Thymus (tissue), 11 donors: ENCODE measurements around the gene BRD7. TPM values are rescaled to one million over a fixed set of nuclear protein-coding genes. Genes with fewer than 3 reads are reported as not detected.
"Not testable (repeated sequence)": the region's sequence is repeated elsewhere in the genome, so short reads cannot be mapped to it uniquely, and the experiment has no call there.

Experiments
- DNase-seq, 9 donors: peaks; one replicate each; pipeline ENCODE4 v3.0.0-alpha.2; 2013; ENCODE audit warnings: low spot score in 9 of 9, low read depth in 6 of 9, missing footprints in 1 of 9
- H3K27ac ChIP-seq, 2 donors: one replicate each; pipeline ENCODE4 v1.5.1; 2013; ENCODE audit warnings: control low read depth in 1 of 2, low read depth in 1 of 2, low read length in 1 of 2, mild to moderate bottlenecking in 1 of 2, moderate library complexity in 1 of 2
- H3K27me3 ChIP-seq, 2 donors: one replicate each; pipeline ENCODE4 v1.5.1; 2013; ENCODE audit warnings: low read length in 1 of 2; ENCODE audit not compliant: control insufficient read depth in 2 of 2, insufficient read depth in 1 of 2
- H3K36me3 ChIP-seq, 2 donors: one replicate each; pipeline ENCODE4 v1.5.1; 2013; ENCODE audit warnings: low read length in 1 of 2, mild to moderate bottlenecking in 1 of 2, moderate library complexity in 1 of 2; ENCODE audit not compliant: control insufficient read depth in 2 of 2, insufficient read depth in 2 of 2
- H3K4me1 ChIP-seq, 2 donors: one replicate each; pipeline ENCODE4 v1.5.1; 2013; ENCODE audit warnings: low read length in 2 of 2; ENCODE audit not compliant: control insufficient read depth in 2 of 2, insufficient read depth in 2 of 2
- H3K4me3 ChIP-seq, 2 donors: one replicate each; pipeline ENCODE4 v1.5.1; 2013; ENCODE audit warnings: low read length in 2 of 2, control low read depth in 1 of 2, mild to moderate bottlenecking in 1 of 2
- H3K9me3 ChIP-seq, 2 donors: one replicate each; pipeline ENCODE4 v1.5.1; 2013; ENCODE audit warnings: low read length in 1 of 2, mild to moderate bottlenecking in 1 of 2; ENCODE audit not compliant: control insufficient read depth in 2 of 2, insufficient read depth in 1 of 2
- WGBS: extraction: QIAGEN DNeasy Blood & Tissue Kit; methylation state at CpG from one replicate; pipeline ENCODE4 v1.1.7; 2013; 5-methylcytosine and 5-hydroxymethylcytosine counted together
- polyA plus RNA-seq: library from polyadenylated mRNA; stranded (reverse); fragments of 200-250 nt; gene quantifications from one replicate; pipeline ENCODE4 v1.2.3, GENCODE V29; 2013
- total RNA-seq: library from RNA; stranded (reverse); fragments of 120-200 nt; gene quantifications from one replicate; pipeline ENCODE4 v1.2.4, GENCODE V29; 2013
- donor health status: healthy.

Gene BRD7
- total and polyA plus RNA-seq, 2 donors, result 58.8 to 88.3 TPM

- Histone ChIP-seq H3K27me3 (no peaks in the 10 kb centered on the region), H3K9me3 (no peaks in the 10 kb centered on the region), H3K36me3 (peaks cover 11 to 37% of the 10 kb centered on the region in 2 donors), H3K4me1 (no peaks in the 10 kb centered on the region), H3K27ac (no peak overlapping the region), H3K4me3 (no peak overlapping the region)
- WGBS, result 99% methylated on average over 2 of the region's 2 CpGs
- no peak for DNase-seq
Observed at GRCh38 chr16:50351952-50352351, 16.8 kb downstream of the BRD7 start.

GRCh38 chr16:50351116-50351515, 17.7 kb downstream of the BRD7 start:
- DNase-seq, result no peak
- H3K4me1 ChIP-seq, result no peaks in the 10 kb centered on the region
- WGBS, result 98% methylated on average over 5 of the region's 5 CpGs
- H3K4me3 ChIP-seq, result no peak overlapping the region
- H3K9me3 ChIP-seq, result no peaks in the 10 kb centered on the region
- no peak overlapping the region for H3K27ac ChIP-seq
- H3K36me3 ChIP-seq, result peaks cover 11 to 34% of the 10 kb centered on the region in 2 donors
- no peaks in the 10 kb centered on the region for H3K27me3 ChIP-seq

GRCh38 chr16:50345210-50345609, 23.6 kb downstream of the BRD7 start:
- not testable (repeated sequence) for H3K27me3 ChIP-seq, H3K4me1 ChIP-seq, H3K9me3 ChIP-seq, H3K27ac ChIP-seq, DNase-seq, H3K4me3 ChIP-seq
- 100% methylated on average over 2 of the region's 2 CpGs for WGBS
- peaks cover 16 to 20% of the 10 kb centered on the region in 2 donors for H3K36me3 ChIP-seq

GRCh38 chr16:50343566-50343965, 25.2 kb downstream of the BRD7 start:
- not testable (repeated sequence) for H3K4me3 ChIP-seq, H3K27ac ChIP-seq, DNase-seq, H3K27me3 ChIP-seq, H3K4me1 ChIP-seq, H3K9me3 ChIP-seq
- 94% methylated on average over 8 of the region's 8 CpGs for whole genome bisulfite sequencing
- peaks cover 22 to 26% of the 10 kb centered on the region in 2 donors for H3K36me3 ChIP-seq

- Histone ChIP-seq H3K27me3 (no peaks in the 10 kb centered on the region), H3K4me1 (no peaks in the 10 kb centered on the region), H3K9me3 (no peaks in the 10 kb centered on the region), H3K27ac (no peak overlapping the region), H3K36me3 (peaks cover 28 to 39% of the 10 kb centered on the region in 2 donors), H3K4me3 (no peak overlapping the region)
- DNase-seq, result no peak
- 94% methylated on average over 2 of the region's 2 CpGs for WGBS
Observed at GRCh38 chr16:50340578-50340977, 28.2 kb downstream of the BRD7 start.

- 95% methylated on average over 8 of the region's 8 CpGs for WGBS
- no peak for DNase-seq
- Histone ChIP-seq H3K4me3 (no peak overlapping the region), H3K27me3 (no peaks in the 10 kb centered on the region), H3K27ac (peak overlapping the region in 1 of 2 donors; percentile 52), H3K36me3 (peaks cover 37 to 38% of the 10 kb centered on the region in 2 donors), H3K4me1 (no peaks in the 10 kb centered on the region), H3K9me3 (no peaks in the 10 kb centered on the region)
Observed at GRCh38 chr16:50338371-50339231, 30.2 kb downstream of the BRD7 start.

- Histone ChIP-seq H3K9me3 (no peaks in the 10 kb centered on the region), H3K27me3 (no peaks in the 10 kb centered on the region), H3K27ac (no peak overlapping the region), H3K4me1 (no peaks in the 10 kb centered on the region), H3K36me3 (peaks cover 32 to 46% of the 10 kb centered on the region in 2 donors), H3K4me3 (no peak overlapping the region)
- no peak for DNase-seq
- 78% methylated on average over 1 of the region's 1 CpG for WGBS
Observed at GRCh38 chr16:50336884-50337283, 31.9 kb downstream of the BRD7 start.

- Histone ChIP-seq H3K36me3 (peaks cover 26 to 46% of the 10 kb centered on the region in 2 donors), H3K27me3 (no peaks in the 10 kb centered on the region), H3K4me1 (no peaks in the 10 kb centered on the region), H3K4me3 (no peak overlapping the region), H3K9me3 (no peaks in the 10 kb centered on the region), H3K27ac (peak overlapping the region in 1 of 2 donors; percentile 87)
- peak in 4 of 9 donors; percentile 22 to 53 (median 41) for DNase-seq
- 94% methylated on average over 8 of the region's 8 CpGs for WGBS
Observed at GRCh38 chr16:50335196-50335958, 33.4 kb downstream of the BRD7 start.
